ENCODE data around the gene CCL27. TPM values are rescaled to one million over a fixed set of nuclear protein-coding genes. Genes with fewer than 3 reads are reported as not detected.

The CCL27 gene
- total and polyA plus RNA-seq, 4 experiments from 2014 or later = 0.59 TPM; not detected in 3

Other genes starting within 250 kb of the CCL27 start
- 10 to 100 TPM; 13.9 to 16.3 TPM for gene FAM219A, start 204.1 kb downstream of the CCL27 start, total RNA-seq
- gene FAM219A, start 204.1 kb downstream of the CCL27 start, polyA plus RNA-seq = 1 to 10 TPM in 1 of 2 donors, under 1 TPM in 1; 0.33 to 1.4 TPM
- not detected for gene DNAI1, start 203.9 kb downstream of the CCL27 start, total RNA-seq
- gene DNAI1, start 203.9 kb downstream of the CCL27 start, polyA plus RNA-seq = not detected
- gene ENHO, start 139.7 kb downstream of the CCL27 start, total RNA-seq = not detected
- gene ENHO, start 139.7 kb downstream of the CCL27 start, polyA plus RNA-seq = under 1 TPM in 1 of 2 donors, not detected in 1; 0.47 TPM
- gene CNTFR, start 72.9 kb downstream of the CCL27 start, total RNA-seq = not detected
- gene CNTFR, start 72.9 kb downstream of the CCL27 start, polyA plus RNA-seq = not detected
- gene RPP25L, start 50.6 kb downstream of the CCL27 start, total RNA-seq = 10 to 100 TPM; 28.5 to 28.9 TPM
- 10 to 100 TPM; 39.1 to 46.5 TPM for gene RPP25L, start 50.6 kb downstream of the CCL27 start, polyA plus RNA-seq
- 10 to 100 TPM; 57.8 to 62.0 TPM for gene DCTN3, start 42.2 kb downstream of the CCL27 start, total RNA-seq
- 100 to 1,000 TPM; 112 to 144 TPM for gene DCTN3, start 42.2 kb downstream of the CCL27 start, polyA plus RNA-seq
- not detected for gene ARID3C, start 33.6 kb downstream of the CCL27 start, total RNA-seq
- gene ARID3C, start 33.6 kb downstream of the CCL27 start, polyA plus RNA-seq = not detected
- 10 to 100 TPM; 56.1 to 59.5 TPM for gene SIGMAR1, start 24.9 kb downstream of the CCL27 start, total RNA-seq
- 100 to 1,000 TPM; 126 to 193 TPM for gene SIGMAR1, start 24.9 kb downstream of the CCL27 start, polyA plus RNA-seq
- 100 to 1,000 TPM; 251 to 261 TPM for gene GALT, start 16.0 kb downstream of the CCL27 start, total RNA-seq
- gene GALT, start 16.0 kb downstream of the CCL27 start, polyA plus RNA-seq = 10 to 100 TPM; 81.9 to 82.9 TPM
- 100 to 1,000 TPM; 204 to 209 TPM for gene IL11RA, start 10.5 kb downstream of the CCL27 start, total RNA-seq
- gene IL11RA, start 10.5 kb downstream of the CCL27 start, polyA plus RNA-seq = 10 to 100 TPM; 13.6 to 18.4 TPM
- gene CCL19, start 28.6 kb upstream of the CCL27 start, total RNA-seq = not detected
- not detected for gene CCL19, start 28.6 kb upstream of the CCL27 start, polyA plus RNA-seq
- not detected for gene CCL21, start 47.5 kb upstream of the CCL27 start, total RNA-seq
- not detected for gene CCL21, start 47.5 kb upstream of the CCL27 start, polyA plus RNA-seq

Data from CD4-positive, alpha-beta memory T cell (primary cell).